ENCODE results near the gene PTGR3. TPM values are rescaled to one million over a fixed set of nuclear protein-coding genes. Genes with fewer than 3 reads are reported as not detected.

The PTGR3 gene
- total RNA-seq, 1 experiment from 2014 or later, result 1.6 TPM

- no peak overlapping the region for H3T11ph ChIP-seq (ENCODE audit: low read length)
- H4K20me1 ChIP-seq (ENCODE audit: control insufficient read depth, insufficient read depth, insufficient read length), result no peaks in the 10 kb centered on the region
- H3K79me2 ChIP-seq (ENCODE audit: insufficient read depth, low read length), result no peaks in the 10 kb centered on the region
- H3K23me2 ChIP-seq (ENCODE audit: insufficient read length, low read depth, low read length, poor library complexity, severe bottlenecking), result no peaks in the 10 kb centered on the region
- DNase-seq, result no peak
- no peak overlapping the region for H3K9ac ChIP-seq (ENCODE audit: extremely low read depth, insufficient read length, low read length)
- no peak overlapping the region for H3K4me2 ChIP-seq (ENCODE audit: insufficient read depth, insufficient read length, low read length)
- no peak overlapping the region for H2BK5ac ChIP-seq (ENCODE audit: insufficient read length, low read length)
- no peak overlapping the region for H3K27ac Mint-ChIP-seq
- peaks cover 0 to 4% (median under 1%) of the 10 kb centered on the region in 3 experiments; a peak in 3 of 7 replicates for H3K36me3 Mint-ChIP-seq (ENCODE audit: insufficient read depth in 1 of 3, low read depth in 3 of 3)
- H2AK5ac ChIP-seq (ENCODE audit: insufficient read length, low read length), result no peak overlapping the region
- no peak overlapping the region for H3K23ac ChIP-seq (ENCODE audit: insufficient read length, low read depth, low read length)
- H3K4me1 Mint-ChIP-seq, result peaks cover 11 to 16% of the 10 kb centered on the region in 2 experiments
- peaks cover 5% of the 10 kb centered on the region in 2 experiments; a peak in 4 of 5 replicates for H3K9me3 Mint-ChIP-seq
- no peaks in the 10 kb centered on the region; the same call in 1 of the 2 replicates for H3K27me3 Mint-ChIP-seq (ENCODE audit: low read depth)
- H2BK120ac ChIP-seq (ENCODE audit: low read depth, low read length, poor library complexity, severe bottlenecking), result no peak overlapping the region
- no CpG with 5 or more reads among the region's 16 CpGs for WGBS (ENCODE audit: extremely low coverage, insufficient read length, low lambda C conversion rate)
- H2BK15ac ChIP-seq (ENCODE audit: low read depth, low read length), result no peak overlapping the region
- H2BK12ac ChIP-seq (ENCODE audit: insufficient read length, low read depth, low read length), result no peak overlapping the region
- no peak overlapping the region for H4K8ac ChIP-seq (replicated peaks; ENCODE audit: insufficient read length, low read depth, low read length)
- no peak overlapping the region for H3K4ac ChIP-seq (ENCODE audit: low read depth, low read length)
- H3K56ac ChIP-seq (ENCODE audit: insufficient read length, low read depth, low read length), result no peak overlapping the region
- no peak overlapping the region for H4K91ac ChIP-seq (ENCODE audit: insufficient read length, low read depth, low read length)
- no peaks in the 10 kb centered on the region for H3K9me3 ChIP-seq (ENCODE audit: control insufficient read depth, low read depth, low read length)
- H3K27ac ChIP-seq (ENCODE audit: insufficient read length, low read depth, low read length), result no peak overlapping the region
- no peak overlapping the region for H3K14ac ChIP-seq (ENCODE audit: insufficient read depth, low read length)
- no peaks in the 10 kb centered on the region for H3K4me1 ChIP-seq (ENCODE audit: insufficient read depth, low read length)
- H3K4me3 Mint-ChIP-seq, result no peak overlapping the region
- no peaks in the 10 kb centered on the region for H3K79me1 ChIP-seq (ENCODE audit: insufficient read depth, low read depth, low read length, poor library complexity, severe bottlenecking)
- no peak overlapping the region for H2BK20ac ChIP-seq (ENCODE audit: low read depth, low read length, poor library complexity, severe bottlenecking)
- TF ChIP-seq, protein P1, sequence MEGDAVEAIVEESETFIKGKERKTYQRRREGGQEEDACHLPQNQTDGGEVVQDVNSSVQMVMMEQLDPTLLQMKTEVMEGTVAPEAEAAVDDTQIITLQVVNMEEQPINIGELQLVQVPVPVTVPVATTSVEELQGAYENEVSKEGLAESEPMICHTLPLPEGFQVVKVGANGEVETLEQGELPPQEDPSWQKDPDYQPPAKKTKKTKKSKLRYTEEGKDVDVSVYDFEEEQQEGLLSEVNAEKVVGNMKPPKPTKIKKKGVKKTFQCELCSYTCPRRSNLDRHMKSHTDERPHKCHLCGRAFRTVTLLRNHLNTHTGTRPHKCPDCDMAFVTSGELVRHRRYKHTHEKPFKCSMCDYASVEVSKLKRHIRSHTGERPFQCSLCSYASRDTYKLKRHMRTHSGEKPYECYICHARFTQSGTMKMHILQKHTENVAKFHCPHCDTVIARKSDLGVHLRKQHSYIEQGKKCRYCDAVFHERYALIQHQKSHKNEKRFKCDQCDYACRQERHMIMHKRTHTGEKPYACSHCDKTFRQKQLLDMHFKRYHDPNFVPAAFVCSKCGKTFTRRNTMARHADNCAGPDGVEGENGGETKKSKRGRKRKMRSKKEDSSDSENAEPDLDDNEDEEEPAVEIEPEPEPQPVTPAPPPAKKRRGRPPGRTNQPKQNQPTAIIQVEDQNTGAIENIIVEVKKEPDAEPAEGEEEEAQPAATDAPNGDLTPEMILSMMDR (conservative IDR thresholded peaks at IDR 0.05), result no peak
- H2AFZ ChIP-seq (ENCODE audit: low read length), result no peak overlapping the region
- H3K18ac ChIP-seq (ENCODE audit: insufficient read length, low read depth, low read length), result no peak overlapping the region
- H3K27me3 ChIP-seq (ENCODE audit: insufficient read depth, low read length), result no peaks in the 10 kb centered on the region
- H4K5ac ChIP-seq (ENCODE audit: insufficient read length, low read depth, low read length), result no peak overlapping the region
Observed at GRCh38 chr18:75159646-75160356, 49.1 kb downstream of the PTGR3 start.
